Jurkat, Clone E6-1 (cell line): ENCODE results near the gene KANSL1.

ENCODE experiments used
- DNase-seq: peaks from one replicate; pipeline ENCODE4 v3.0.0-alpha.2; 2011; ENCODE audit warnings: low read depth, low spot score
- H3K4me3 ChIP-seq: 2 replicates; pipeline ENCODE4 v1.5.1; 2011; ENCODE audit warnings: mild to moderate bottlenecking, low read length, control low read depth, moderate library complexity

The KANSL1 gene

GRCh38 chr17:46150216-46150963 lies 42.8 kb downstream of the KANSL1 start:
- H3K4me3 ChIP-seq, result no peak overlapping the region
- DNase-seq, result no peak

- no peak for DNase-seq
- H3K4me3 ChIP-seq, result no peak overlapping the region
Observed at GRCh38 chr17:46148247-46148646, 45.0 kb downstream of the KANSL1 start.

DNA sequence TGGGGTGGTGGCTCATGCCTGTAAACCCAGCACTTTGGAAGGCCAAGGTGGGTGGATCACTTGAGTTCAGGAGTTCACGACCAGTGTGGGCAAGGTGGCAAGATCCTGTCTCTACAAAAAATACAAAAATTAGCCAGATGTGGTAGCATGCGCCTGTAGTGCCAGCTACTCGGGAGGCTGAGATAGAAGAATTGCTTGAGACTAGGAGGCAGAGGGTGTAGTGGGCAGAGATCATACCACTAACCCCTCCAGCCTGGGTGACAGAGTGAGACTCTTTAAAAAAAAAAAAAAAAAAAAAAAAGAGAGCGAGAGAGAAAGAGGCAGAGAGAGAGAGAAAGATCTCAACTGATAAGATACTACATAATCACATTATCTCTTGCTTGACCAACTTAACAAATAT lies 45.9 kb downstream of the KANSL1 start:
- no peak for DNase-seq
- H3K4me3 ChIP-seq, result no peak overlapping the region

- no peak overlapping the region for H3K4me3 ChIP-seq
- DNase-seq, result no peak
Observed at GRCh38 chr17:46144246-46144645, 49.0 kb downstream of the KANSL1 start.

GRCh38 chr17:46143827-46144236 lies 49.4 kb downstream of the KANSL1 start:
- DNase-seq, result no peak
- H3K4me3 ChIP-seq, result no peak overlapping the region

GRCh38 chr17:46141645-46142044 lies 51.6 kb downstream of the KANSL1 start:
- no peak for DNase-seq
- H3K4me3 ChIP-seq, result no peak overlapping the region

GRCh38 chr17:46140645-46141197 lies 52.5 kb downstream of the KANSL1 start:
- H3K4me3 ChIP-seq, result no peak overlapping the region

GRCh38 chr17:46139432-46140210 lies 53.6 kb downstream of the KANSL1 start:
- no peak for DNase-seq
- no peak overlapping the region for H3K4me3 ChIP-seq

More at GRCh38 chr17:46140645-46141197, 52.5 kb downstream of the KANSL1 start:
- DNase-seq, result no peak

GRCh38 chr17:46138473-46138872 lies 54.8 kb downstream of the KANSL1 start:
- H3K4me3 ChIP-seq, result no peak overlapping the region

GRCh38 chr17:46136820-46137219 lies 56.4 kb downstream of the KANSL1 start:
- no peak for DNase-seq

More at GRCh38 chr17:46138473-46138872, 54.8 kb downstream of the KANSL1 start:
- no peak for DNase-seq

GRCh38 chr17:46135879-46136563 lies 57.2 kb downstream of the KANSL1 start:
- DNase-seq, result no peak
- H3K4me3 ChIP-seq, result no peak overlapping the region

More at GRCh38 chr17:46136820-46137219, 56.4 kb downstream of the KANSL1 start:
- no peak overlapping the region for H3K4me3 ChIP-seq

DNA sequence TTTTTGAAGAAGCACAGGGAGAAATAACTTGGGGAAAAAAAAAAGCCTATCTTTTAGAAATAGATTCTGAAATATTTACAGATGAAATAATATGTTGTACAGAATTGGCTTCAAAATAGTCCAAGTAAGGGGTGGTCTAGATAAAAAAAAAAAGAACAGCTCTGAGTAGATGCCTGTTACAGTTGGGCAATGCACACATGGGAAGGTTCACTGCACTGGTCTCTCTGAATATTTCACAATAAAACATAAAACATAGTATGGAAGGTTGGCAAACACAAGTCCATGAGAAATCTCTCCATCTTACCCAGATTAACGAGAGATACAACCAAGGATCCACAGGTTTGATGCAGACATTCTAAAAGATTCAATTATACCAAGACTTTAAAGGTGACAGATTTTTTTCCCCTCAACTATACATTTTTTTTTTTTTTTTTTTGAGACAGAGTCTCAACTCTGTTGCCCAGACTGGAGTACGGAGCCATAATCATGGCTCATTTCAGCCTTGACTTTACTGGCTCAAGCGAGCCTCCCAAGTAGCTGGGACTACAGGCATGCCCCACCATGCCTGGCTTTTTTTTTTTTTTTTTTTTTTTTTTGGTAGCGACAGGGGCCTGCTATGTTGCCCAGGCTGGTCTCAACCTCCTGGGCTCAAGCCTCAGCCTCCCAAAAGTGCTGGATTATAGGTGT lies 58.0 kb downstream of the KANSL1 start:
- no peak for DNase-seq
- no peak overlapping the region for H3K4me3 ChIP-seq

- no peak overlapping the region for H3K4me3 ChIP-seq
- DNase-seq, result no peak
Observed at GRCh38 chr17:46129302-46129701, 63.9 kb downstream of the KANSL1 start.

GRCh38 chr17:46128453-46128852 lies 64.8 kb downstream of the KANSL1 start:
- DNase-seq, result no peak
- H3K4me3 ChIP-seq, result no peak overlapping the region

- DNase-seq, result no peak
- H3K4me3 ChIP-seq, result no peak overlapping the region
Observed at GRCh38 chr17:46127524-46127923, 65.7 kb downstream of the KANSL1 start.

DNA sequence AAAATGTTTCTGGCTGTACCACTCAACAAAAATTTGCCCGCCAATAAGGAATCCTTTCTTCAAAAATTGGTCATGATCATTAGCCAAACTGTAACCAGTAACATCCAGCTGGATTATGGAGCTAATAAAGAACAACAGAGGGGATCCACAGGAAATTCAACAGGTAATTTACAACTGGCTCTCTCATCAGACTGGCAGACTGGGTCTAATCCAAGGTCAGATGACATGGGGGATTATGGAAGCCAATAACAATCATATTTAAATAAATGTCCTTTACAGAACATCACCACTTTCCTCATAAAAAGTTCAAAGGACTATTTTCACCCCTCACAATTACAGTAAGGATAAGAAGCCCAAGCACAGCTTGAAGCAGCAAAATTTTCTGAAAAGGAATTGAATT lies 66.4 kb downstream of the KANSL1 start:
- H3K4me3 ChIP-seq, result no peak overlapping the region
- no peak for DNase-seq

DNA sequence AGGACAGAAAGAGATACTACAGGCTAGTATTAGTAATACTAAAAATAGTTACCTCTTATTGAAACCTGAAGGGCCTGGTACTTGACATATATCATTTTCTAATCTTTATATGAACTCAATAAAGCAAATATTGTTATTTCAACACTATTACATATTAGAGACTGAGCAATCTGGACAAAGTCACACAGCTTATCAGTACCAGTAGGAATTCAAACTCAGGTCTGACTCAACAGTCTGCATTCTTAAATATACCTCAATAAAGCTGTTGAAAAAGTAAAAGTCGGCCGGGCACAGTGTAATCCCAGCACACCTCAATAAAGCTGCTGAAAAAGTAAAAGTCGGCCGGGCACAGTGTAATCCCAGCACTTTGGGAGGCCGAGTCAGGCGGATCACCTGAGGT lies 67.4 kb downstream of the KANSL1 start:
- no peak overlapping the region for H3K4me3 ChIP-seq
- DNase-seq, result no peak

GRCh38 chr17:46124695-46125592 lies 68.3 kb downstream of the KANSL1 start:
- no peak overlapping the region for H3K4me3 ChIP-seq
- no peak for DNase-seq
